ENCODE data around the gene ZNF780B.
A peak's percentile ranks its signal among the peaks of the same experiment; 100 is the strongest.

ZNF780B gene

GRCh38 chr19:40055832-40056504 lies at the start of gene ZNF780B:
Gene ZNF780B (minus strand): TSS chr19:40056231. CDS start chr19:40050332, 5,899 bp downstream.
- Histone ChIP-seq H3K4me1 (ENCODE audit: insufficient read depth, low read length) (peaks cover 14% of the 10 kb centered on the region), H3K27ac (ENCODE audit: low read depth, low read length) (peak within 1 kb of the TSS; percentile 39), H3K27me3 (ENCODE audit: control insufficient read depth in 1 of 2, insufficient read depth in 2 of 2, low read length in 2 of 2) (no peaks in the 10 kb centered on the region), H3K4me3 (ENCODE audit: low read depth in 1 of 2, low read length in 2 of 2) (peak within 1 kb of the TSS; percentile 90 to 97), H3K9me3 (ENCODE audit: low read length) (no peaks in the 10 kb centered on the region), H3K36me3 (ENCODE audit: insufficient read depth, low read length) (no peaks in the 10 kb centered on the region), H3K9ac (ENCODE audit: low read length) (peak within 1 kb of the TSS; percentile 66)

- Histone ChIP-seq H3K27ac (ENCODE audit: low read depth, low read length) (no peak overlapping the region), H3K4me1 (ENCODE audit: insufficient read depth, low read length) (no peaks in the 10 kb centered on the region), H3K9me3 (ENCODE audit: low read length) (no peaks in the 10 kb centered on the region), H3K4me3 (ENCODE audit: low read depth in 1 of 2, low read length in 2 of 2) (no peak overlapping the region), H3K36me3 (ENCODE audit: insufficient read depth, low read length) (no peaks in the 10 kb centered on the region), H3K9ac (ENCODE audit: low read length) (no peak overlapping the region), H3K27me3 (ENCODE audit: control insufficient read depth in 1 of 2, insufficient read depth in 2 of 2, low read length in 2 of 2) (no peaks in the 10 kb centered on the region)
Measured at GRCh38 chr19:40104754-40105153, 48.7 kb upstream of the ZNF780B start.

- Histone ChIP-seq H3K4me3 (ENCODE audit: low read depth in 1 of 2, low read length in 2 of 2) (no peak overlapping the region), H3K9ac (ENCODE audit: low read length) (no peak overlapping the region), H3K4me1 (ENCODE audit: insufficient read depth, low read length) (no peaks in the 10 kb centered on the region), H3K27ac (ENCODE audit: low read depth, low read length) (no peak overlapping the region), H3K36me3 (ENCODE audit: insufficient read depth, low read length) (no peaks in the 10 kb centered on the region), H3K9me3 (ENCODE audit: low read length) (no peaks in the 10 kb centered on the region), H3K27me3 (ENCODE audit: control insufficient read depth in 1 of 2, insufficient read depth in 2 of 2, low read length in 2 of 2) (no peaks in the 10 kb centered on the region)
Measured at GRCh38 chr19:40103600-40103999, 47.6 kb upstream of the ZNF780B start.

GRCh38 chr19:40101813-40102212 lies 45.8 kb upstream of the ZNF780B start:
- H3K27ac ChIP-seq (ENCODE audit: low read depth, low read length), result no peak overlapping the region
- H3K4me3 ChIP-seq (ENCODE audit: low read depth in 1 of 2, low read length in 2 of 2), result no peak overlapping the region
- H3K4me1 ChIP-seq (ENCODE audit: insufficient read depth, low read length), result no peaks in the 10 kb centered on the region

GRCh38 chr19:40093416-40093815 lies 37.4 kb upstream of the ZNF780B start:
- Histone ChIP-seq H3K4me1 (ENCODE audit: insufficient read depth, low read length) (no peaks in the 10 kb centered on the region), H3K9ac (ENCODE audit: low read length) (no peak overlapping the region), H3K27ac (ENCODE audit: low read depth, low read length) (no peak overlapping the region), H3K4me3 (ENCODE audit: low read depth in 1 of 2, low read length in 2 of 2) (no peak overlapping the region), H3K36me3 (ENCODE audit: insufficient read depth, low read length) (no peaks in the 10 kb centered on the region), H3K27me3 (ENCODE audit: control insufficient read depth in 1 of 2, insufficient read depth in 2 of 2, low read length in 2 of 2) (peaks cover 0 to 7% of the 10 kb centered on the region in 2 donors), H3K9me3 (ENCODE audit: low read length) (no peaks in the 10 kb centered on the region)

More at GRCh38 chr19:40101813-40102212, 45.8 kb upstream of the ZNF780B start:
- Histone ChIP-seq H3K9ac (ENCODE audit: low read length) (no peak overlapping the region), H3K27me3 (ENCODE audit: control insufficient read depth in 1 of 2, insufficient read depth in 2 of 2, low read length in 2 of 2) (no peaks in the 10 kb centered on the region), H3K36me3 (ENCODE audit: insufficient read depth, low read length) (no peaks in the 10 kb centered on the region), H3K9me3 (ENCODE audit: low read length) (no peaks in the 10 kb centered on the region)

GRCh38 chr19:40091205-40092129 lies 35.4 kb upstream of the ZNF780B start:
- Histone ChIP-seq H3K4me3 (ENCODE audit: low read depth in 1 of 2, low read length in 2 of 2) (peak overlapping the region; percentile 87 to 96), H3K27ac (ENCODE audit: low read depth, low read length) (peak overlapping the region; percentile 96), H3K9me3 (ENCODE audit: low read length) (no peaks in the 10 kb centered on the region), H3K9ac (ENCODE audit: low read length) (peak overlapping the region; percentile 83), H3K4me1 (ENCODE audit: insufficient read depth, low read length) (no peaks in the 10 kb centered on the region), H3K27me3 (ENCODE audit: control insufficient read depth in 1 of 2, insufficient read depth in 2 of 2, low read length in 2 of 2) (peaks cover 0 to 7% of the 10 kb centered on the region in 2 donors), H3K36me3 (ENCODE audit: insufficient read depth, low read length) (no peaks in the 10 kb centered on the region)

GRCh38 chr19:40090241-40091204 lies 34.5 kb upstream of the ZNF780B start, which contains the start of gene ZNF780A:
Gene ZNF780A (minus strand): TSS chr19:40090943. CDS start chr19:40084753, 6,190 bp downstream.
- H3K9me3 ChIP-seq (ENCODE audit: low read length), result no peaks in the 10 kb centered on the region
- peaks cover 0 to 7% of the 10 kb centered on the region in 2 donors for H3K27me3 ChIP-seq (ENCODE audit: control insufficient read depth in 1 of 2, insufficient read depth in 2 of 2, low read length in 2 of 2)
- peak within 1 kb of the TSS; percentile 83 for H3K9ac ChIP-seq (ENCODE audit: low read length)
- no peaks in the 10 kb centered on the region for H3K4me1 ChIP-seq (ENCODE audit: insufficient read depth, low read length)
- H3K36me3 ChIP-seq (ENCODE audit: insufficient read depth, low read length), result no peaks in the 10 kb centered on the region
- peak within 1 kb of the TSS; percentile 87 to 96 for H3K4me3 ChIP-seq (ENCODE audit: low read depth in 1 of 2, low read length in 2 of 2)
- peak within 1 kb of the TSS; percentile 96 for H3K27ac ChIP-seq (ENCODE audit: low read depth, low read length)

GRCh38 chr19:40089462-40089861 lies 33.4 kb upstream of the ZNF780B start:
- peak overlapping the region; percentile 83 for H3K9ac ChIP-seq (ENCODE audit: low read length)
- peak overlapping the region in 1 of 2 donors; percentile 96 for H3K4me3 ChIP-seq (ENCODE audit: low read depth in 1 of 2, low read length in 2 of 2)
- H3K4me1 ChIP-seq (ENCODE audit: insufficient read depth, low read length), result no peaks in the 10 kb centered on the region
- H3K27ac ChIP-seq (ENCODE audit: low read depth, low read length), result no peak overlapping the region
- H3K36me3 ChIP-seq (ENCODE audit: insufficient read depth, low read length), result peaks cover under 1% of the 10 kb centered on the region
- peaks cover 0 to under 1% of the 10 kb centered on the region in 2 donors for H3K27me3 ChIP-seq (ENCODE audit: control insufficient read depth in 1 of 2, insufficient read depth in 2 of 2, low read length in 2 of 2)
- H3K9me3 ChIP-seq (ENCODE audit: low read length), result no peaks in the 10 kb centered on the region

GRCh38 chr19:40088299-40089047 lies 32.4 kb upstream of the ZNF780B start:
- H3K4me1 ChIP-seq (ENCODE audit: insufficient read depth, low read length), result no peaks in the 10 kb centered on the region

GRCh38 chr19:40084948-40085347 lies 28.9 kb upstream of the ZNF780B start:
- no peaks in the 10 kb centered on the region for H3K9me3 ChIP-seq (ENCODE audit: low read length)
- H3K4me1 ChIP-seq (ENCODE audit: insufficient read depth, low read length), result no peaks in the 10 kb centered on the region
- H3K9ac ChIP-seq (ENCODE audit: low read length), result no peak overlapping the region
- H3K36me3 ChIP-seq (ENCODE audit: insufficient read depth, low read length), result peaks cover 24% of the 10 kb centered on the region
- no peak overlapping the region for H3K27ac ChIP-seq (ENCODE audit: low read depth, low read length)
- no peak overlapping the region for H3K4me3 ChIP-seq (ENCODE audit: low read depth in 1 of 2, low read length in 2 of 2)
- H3K27me3 ChIP-seq (ENCODE audit: control insufficient read depth in 1 of 2, insufficient read depth in 2 of 2, low read length in 2 of 2), result no peaks in the 10 kb centered on the region

More at GRCh38 chr19:40088299-40089047, 32.4 kb upstream of the ZNF780B start:
- H3K27me3 ChIP-seq (ENCODE audit: control insufficient read depth in 1 of 2, insufficient read depth in 2 of 2, low read length in 2 of 2), result no peaks in the 10 kb centered on the region
- no peak overlapping the region for H3K9ac ChIP-seq (ENCODE audit: low read length)
- no peak overlapping the region for H3K27ac ChIP-seq (ENCODE audit: low read depth, low read length)
- no peak overlapping the region for H3K4me3 ChIP-seq (ENCODE audit: low read depth in 1 of 2, low read length in 2 of 2)
- H3K9me3 ChIP-seq (ENCODE audit: low read length), result no peaks in the 10 kb centered on the region
- peaks cover 5% of the 10 kb centered on the region for H3K36me3 ChIP-seq (ENCODE audit: insufficient read depth, low read length)

All from muscle layer of colon (tissue), 2 donors.